Bronchial epithelial cell (primary cell): ENCODE results near the gene WNT6. TPM values are rescaled to one million over a fixed set of nuclear protein-coding genes. Genes with fewer than 3 reads are reported as not detected.

ENCODE experiments used
- DNase-seq: peaks from one replicate; pipeline ENCODE4 v3.0.0-alpha.2; 2010; ENCODE audit warnings: low read depth
- FAIRE-seq: peaks from 2 replicates; lab custom pipeline; 2011; peaks lifted over from hg19 to GRCh38; lab: Jason Lieb, UNC
- H3K27me3 ChIP-seq: 2 replicates; pipeline ENCODE4 v1.5.1; 2011; ENCODE audit warnings: low read length; ENCODE audit not compliant: control insufficient read depth, insufficient read depth
- H3K36me3 ChIP-seq: 2 replicates; pipeline ENCODE4 v1.5.1; 2011; ENCODE audit warnings: low read length; ENCODE audit not compliant: control insufficient read depth, insufficient read depth
- H3K4me3 ChIP-seq: 2 replicates; pipeline ENCODE4 v1.5.1; 2011; ENCODE audit warnings: mild to moderate bottlenecking, low read depth, low read length, control low read depth
- total RNA-seq: library from RNA; depleted of rRNA; stranded (reverse); fragments of >200 nt; gene quantifications from 2 replicates; pipeline ENCODE4 v1.2.1, GENCODE V29; 2014
- TF ChIP-seq, protein P1 (sequence below): IDR thresholded peaks from 2 replicates; pipeline ENCODE4 v1.5.1; 2011; ENCODE audit warnings: mild to moderate bottlenecking, moderate library complexity, low read length, control low read depth, inconsistent platforms; ENCODE audit not compliant: insufficient read depth, severe bottlenecking

Gene WNT6
- total RNA-seq, 1 donor from 2014 or later: not detected

DNA sequence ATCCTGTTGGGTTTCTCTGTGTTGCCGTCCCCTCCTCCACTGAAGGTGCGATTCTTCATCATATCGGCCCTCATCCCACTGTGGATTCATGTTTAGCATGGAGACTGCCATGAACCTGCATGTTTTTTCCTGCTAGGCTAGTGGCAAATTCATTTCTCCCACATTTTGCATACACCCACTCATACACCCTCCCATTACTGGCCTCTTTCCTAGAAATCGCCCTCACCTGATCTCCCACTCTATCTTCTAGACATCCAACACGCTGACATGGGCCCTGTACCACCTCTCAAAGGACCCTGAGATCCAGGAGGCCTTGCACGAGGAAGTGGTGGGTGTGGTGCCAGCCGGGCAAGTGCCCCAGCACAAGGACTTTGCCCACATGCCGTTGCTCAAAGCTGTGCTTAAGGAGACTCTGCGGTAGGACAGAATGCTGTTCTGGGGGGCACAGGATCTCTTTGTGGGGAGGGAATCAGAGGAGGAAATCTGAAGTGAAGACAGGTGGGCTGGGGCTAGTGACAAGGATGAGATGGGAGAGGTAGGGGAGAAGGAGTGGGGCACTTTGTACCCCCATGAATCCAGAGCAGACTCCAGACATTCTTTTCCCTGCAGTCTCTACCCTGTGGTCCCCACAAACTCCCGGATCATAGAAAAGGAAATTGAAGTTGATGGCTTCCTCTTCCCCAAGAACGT is 45.7 kb upstream of the WNT6 start:
- TF ChIP-seq, protein P1, sequence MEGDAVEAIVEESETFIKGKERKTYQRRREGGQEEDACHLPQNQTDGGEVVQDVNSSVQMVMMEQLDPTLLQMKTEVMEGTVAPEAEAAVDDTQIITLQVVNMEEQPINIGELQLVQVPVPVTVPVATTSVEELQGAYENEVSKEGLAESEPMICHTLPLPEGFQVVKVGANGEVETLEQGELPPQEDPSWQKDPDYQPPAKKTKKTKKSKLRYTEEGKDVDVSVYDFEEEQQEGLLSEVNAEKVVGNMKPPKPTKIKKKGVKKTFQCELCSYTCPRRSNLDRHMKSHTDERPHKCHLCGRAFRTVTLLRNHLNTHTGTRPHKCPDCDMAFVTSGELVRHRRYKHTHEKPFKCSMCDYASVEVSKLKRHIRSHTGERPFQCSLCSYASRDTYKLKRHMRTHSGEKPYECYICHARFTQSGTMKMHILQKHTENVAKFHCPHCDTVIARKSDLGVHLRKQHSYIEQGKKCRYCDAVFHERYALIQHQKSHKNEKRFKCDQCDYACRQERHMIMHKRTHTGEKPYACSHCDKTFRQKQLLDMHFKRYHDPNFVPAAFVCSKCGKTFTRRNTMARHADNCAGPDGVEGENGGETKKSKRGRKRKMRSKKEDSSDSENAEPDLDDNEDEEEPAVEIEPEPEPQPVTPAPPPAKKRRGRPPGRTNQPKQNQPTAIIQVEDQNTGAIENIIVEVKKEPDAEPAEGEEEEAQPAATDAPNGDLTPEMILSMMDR: no peak
- no peaks in the 10 kb centered on the region for H3K36me3 ChIP-seq
- H3K27me3 ChIP-seq: no peaks in the 10 kb centered on the region
- DNase-seq (no peak), FAIRE-seq (peak; percentile 47)
- no peak overlapping the region for H3K4me3 ChIP-seq

DNA sequence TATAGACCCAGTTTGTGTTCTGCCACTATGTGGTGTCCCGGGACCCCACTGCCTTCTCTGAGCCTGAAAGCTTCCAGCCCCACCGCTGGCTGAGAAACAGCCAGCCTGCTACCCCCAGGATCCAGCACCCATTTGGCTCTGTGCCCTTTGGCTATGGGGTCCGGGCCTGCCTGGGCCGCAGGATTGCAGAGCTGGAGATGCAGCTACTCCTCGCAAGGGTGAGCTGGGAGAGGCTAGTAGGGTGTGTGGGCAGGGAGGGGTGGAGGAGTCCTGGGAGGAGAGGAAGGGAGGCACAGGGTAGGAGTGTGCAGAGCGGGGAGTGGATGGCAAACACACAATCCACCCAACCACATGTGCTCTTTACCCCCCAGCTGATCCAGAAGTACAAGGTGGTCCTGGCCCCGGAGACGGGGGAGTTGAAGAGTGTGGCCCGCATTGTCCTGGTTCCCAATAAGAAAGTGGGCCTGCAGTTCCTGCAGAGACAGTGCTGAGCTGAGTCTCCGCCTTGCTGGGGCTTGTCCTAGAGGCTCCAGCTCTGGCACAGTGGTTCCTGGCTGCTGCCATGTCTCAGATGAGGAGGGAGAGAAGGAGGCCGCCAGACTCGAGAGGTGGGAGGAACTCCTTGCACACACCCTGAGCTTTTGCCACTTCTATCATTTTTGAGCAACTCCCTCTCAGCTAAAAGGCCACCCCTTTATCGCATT is 44.9 kb upstream of the WNT6 start:
- Histone ChIP-seq H3K27me3 (no peaks in the 10 kb centered on the region), H3K4me3 (no peak overlapping the region), H3K36me3 (no peaks in the 10 kb centered on the region)
- DNase-seq (no peak), FAIRE-seq (no peak)
- TF ChIP-seq, protein P1: no peak

DNA sequence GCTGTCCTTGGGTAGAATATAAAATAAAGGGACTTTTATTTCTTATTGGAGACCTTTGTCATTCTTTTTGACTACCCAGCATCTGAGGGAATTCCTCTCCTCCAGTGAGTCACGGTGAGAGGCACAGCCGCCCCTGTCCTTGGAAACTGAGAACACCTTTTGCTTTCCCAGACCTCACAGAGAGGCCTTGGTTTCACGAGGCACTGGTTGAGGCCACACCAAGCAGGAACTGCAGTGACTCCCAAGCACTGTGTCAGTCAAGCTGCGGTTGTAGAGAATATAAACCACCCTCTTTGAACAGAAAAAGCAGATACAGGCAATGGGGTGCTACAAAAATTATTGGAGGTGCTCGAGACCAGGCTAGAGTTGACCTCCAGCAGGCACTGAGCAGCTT is 44.4 kb upstream of the WNT6 start:
- H3K4me3 ChIP-seq: no peak overlapping the region
- no peaks in the 10 kb centered on the region for H3K27me3 ChIP-seq
- no peak for DNase-seq
- no peak for FAIRE-seq
- no peaks in the 10 kb centered on the region for H3K36me3 ChIP-seq
- TF ChIP-seq, protein P1: no peak

DNA sequence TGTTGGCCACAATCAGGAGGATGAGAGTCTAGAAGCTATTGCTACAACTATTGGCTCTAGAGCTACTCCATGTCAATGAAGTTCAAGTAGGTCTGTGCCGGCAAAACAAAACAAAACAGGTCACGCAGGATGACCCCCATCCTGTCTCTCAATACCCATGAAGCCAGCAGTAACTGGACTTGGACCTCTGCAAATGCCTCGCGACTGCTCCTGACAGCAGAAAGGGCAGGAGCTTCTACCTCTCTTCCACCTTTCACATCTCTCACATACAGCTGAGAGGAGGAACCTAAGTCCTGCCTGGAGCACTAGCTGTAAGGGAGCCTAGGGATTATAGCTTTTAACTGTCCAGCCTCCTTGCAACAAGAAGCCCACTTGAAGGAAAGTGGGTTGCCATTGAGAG is 44.0 kb upstream of the WNT6 start:
- H3K27me3 ChIP-seq: no peaks in the 10 kb centered on the region
- TF ChIP-seq, protein P1: no peak
- FAIRE-seq (no peak), DNase-seq (no peak)
- H3K36me3 ChIP-seq: no peaks in the 10 kb centered on the region
- H3K4me3 ChIP-seq: no peak overlapping the region

DNA sequence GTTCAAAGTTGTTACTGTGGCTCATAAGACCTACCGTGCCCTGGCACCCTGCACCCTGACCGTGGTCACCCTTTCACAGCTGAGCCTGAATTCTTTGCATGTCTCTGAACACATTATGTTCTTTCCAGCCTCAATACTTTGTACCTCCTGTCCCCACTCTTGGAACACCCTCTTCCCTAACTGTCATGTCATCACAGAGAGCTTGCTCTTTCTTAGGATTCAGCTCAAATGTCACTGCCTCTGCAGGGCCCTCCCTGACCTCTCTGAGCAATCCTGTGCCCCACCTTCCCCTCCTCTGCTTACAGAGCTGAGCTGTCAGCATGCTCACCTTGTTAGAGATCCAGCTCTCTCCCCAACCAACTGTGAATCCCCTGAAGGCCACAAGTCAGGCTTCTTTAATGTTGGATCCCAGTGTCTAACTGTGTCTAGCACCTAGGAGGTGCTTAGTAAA is 43.0 kb upstream of the WNT6 start:
- TF ChIP-seq, protein P1: no peak
- Histone ChIP-seq H3K36me3 (no peaks in the 10 kb centered on the region), H3K27me3 (no peaks in the 10 kb centered on the region), H3K4me3 (no peak overlapping the region)
- FAIRE-seq: no peak
- DNase-seq: no peak
